ENCODE measurements around the gene COX7B.
"Not testable (repeated sequence)": the region's sequence is repeated elsewhere in the genome, so short reads cannot be mapped to it uniquely, and the experiment has no call there.

COX7B gene

GRCh38 chrX:77925764-77926163, 26.5 kb downstream of the COX7B start:
- ATAC-seq (no peak), DNase-seq (no peak)
- no peaks in the 10 kb centered on the region for H3K27me3 Mint-ChIP-seq
- H3K4me1 Mint-ChIP-seq = peaks cover 5% of the 10 kb centered on the region
- H3K27ac Mint-ChIP-seq = no peak overlapping the region
- no peaks in the 10 kb centered on the region for H3K9me3 Mint-ChIP-seq
- H3K4me3 Mint-ChIP-seq = no peak overlapping the region

DNA sequence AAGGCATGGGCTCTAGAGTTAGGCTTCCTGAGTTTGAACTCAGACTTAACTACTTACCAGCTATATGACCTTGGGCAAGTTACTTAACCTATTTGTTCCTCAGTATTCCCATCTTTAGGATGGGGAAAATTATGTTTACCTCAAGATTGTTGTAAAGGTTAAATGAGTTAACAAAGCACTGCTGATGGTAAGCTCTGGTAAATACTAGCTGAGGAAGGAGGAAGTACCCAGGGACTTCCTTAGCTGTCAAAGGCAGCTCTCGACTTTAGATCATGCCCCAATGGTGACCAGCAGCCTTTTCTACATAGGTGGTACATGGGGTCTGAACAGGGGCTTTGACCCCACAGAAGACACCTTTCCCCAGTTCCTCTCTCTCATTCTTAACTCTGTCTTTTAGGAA, 31.3 kb downstream of the COX7B start:
- Mint-ChIP-seq H3K27ac (no peak overlapping the region), H3K9me3 (no peaks in the 10 kb centered on the region), H3K27me3 (no peaks in the 10 kb centered on the region), H3K4me1 (peaks cover 5% of the 10 kb centered on the region), H3K4me3 (no peak overlapping the region)
- ATAC-seq = no peak
- no peak for DNase-seq

DNA sequence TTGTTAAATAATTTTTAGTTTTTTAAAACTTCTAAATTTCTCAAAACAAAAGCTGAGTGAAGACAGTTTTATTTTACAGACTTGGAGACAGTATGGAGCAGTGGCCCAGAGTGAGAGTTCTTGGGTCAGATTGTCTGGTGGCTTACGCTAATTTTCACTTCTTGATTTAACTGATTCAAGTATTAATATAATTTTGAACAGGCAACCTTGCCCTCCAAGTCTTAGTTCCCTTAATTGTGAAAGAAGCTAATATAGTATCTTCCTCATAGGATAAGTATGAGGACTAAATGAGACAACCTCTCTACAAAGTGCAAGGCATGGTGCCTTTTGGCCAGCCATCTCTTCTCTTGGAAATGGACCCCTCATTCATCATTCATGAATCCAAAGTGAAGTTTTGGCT, 36.6 kb downstream of the COX7B start:
- Mint-ChIP-seq H3K4me3 (no peak overlapping the region), H3K9me3 (no peaks in the 10 kb centered on the region), H3K4me1 (no peaks in the 10 kb centered on the region), H3K27ac (no peak overlapping the region), H3K27me3 (no peaks in the 10 kb centered on the region)
- DNase-seq (no peak), ATAC-seq (no peak)

DNA sequence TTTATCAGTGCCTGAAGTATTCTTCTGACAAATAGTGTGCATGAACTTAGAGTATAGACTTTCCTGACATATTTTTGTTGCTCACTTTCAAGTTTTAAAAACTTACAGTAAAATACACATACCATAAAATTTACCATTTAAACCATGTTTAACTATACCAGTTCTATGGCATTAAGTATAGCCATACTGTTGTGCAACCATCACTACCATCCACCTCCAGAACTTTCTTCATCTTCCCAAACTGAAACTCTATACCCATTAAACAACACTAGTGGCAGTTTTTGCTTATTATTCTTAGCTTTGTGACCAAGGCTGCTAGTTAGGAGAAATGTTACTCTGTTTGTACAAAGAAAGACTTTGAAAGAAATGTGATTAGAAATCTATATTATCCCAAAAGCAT, 37.0 kb downstream of the COX7B start:
- no peaks in the 10 kb centered on the region for H3K9me3 Mint-ChIP-seq
- H3K4me3 Mint-ChIP-seq = no peak overlapping the region
- no peaks in the 10 kb centered on the region for H3K4me1 Mint-ChIP-seq
- ATAC-seq (no peak), DNase-seq (no peak)
- H3K27ac Mint-ChIP-seq = no peak overlapping the region
- H3K27me3 Mint-ChIP-seq = no peaks in the 10 kb centered on the region

GRCh38 chrX:77937291-77937690, 38.0 kb downstream of the COX7B start:
- Mint-ChIP-seq H3K4me1 (no peaks in the 10 kb centered on the region), H3K4me3 (no peak overlapping the region), H3K27me3 (no peaks in the 10 kb centered on the region), H3K27ac (no peak overlapping the region), H3K9me3 (no peaks in the 10 kb centered on the region)
- ATAC-seq (no peak), DNase-seq (no peak)

GRCh38 chrX:77938083-77938680, 38.9 kb downstream of the COX7B start:
- Mint-ChIP-seq H3K27me3 (no peaks in the 10 kb centered on the region), H3K9me3 (no peaks in the 10 kb centered on the region), H3K4me3 (no peak overlapping the region), H3K4me1 (no peaks in the 10 kb centered on the region), H3K27ac (no peak overlapping the region)
- ATAC-seq (no peak), DNase-seq (no peak)

GRCh38 chrX:77945031-77945430, 45.8 kb downstream of the COX7B start:
- not testable (repeated sequence) for H3K9me3 Mint-ChIP-seq, DNase-seq, H3K4me1 Mint-ChIP-seq, H3K27ac Mint-ChIP-seq, H3K4me3 Mint-ChIP-seq, H3K27me3 Mint-ChIP-seq, ATAC-seq

DNA sequence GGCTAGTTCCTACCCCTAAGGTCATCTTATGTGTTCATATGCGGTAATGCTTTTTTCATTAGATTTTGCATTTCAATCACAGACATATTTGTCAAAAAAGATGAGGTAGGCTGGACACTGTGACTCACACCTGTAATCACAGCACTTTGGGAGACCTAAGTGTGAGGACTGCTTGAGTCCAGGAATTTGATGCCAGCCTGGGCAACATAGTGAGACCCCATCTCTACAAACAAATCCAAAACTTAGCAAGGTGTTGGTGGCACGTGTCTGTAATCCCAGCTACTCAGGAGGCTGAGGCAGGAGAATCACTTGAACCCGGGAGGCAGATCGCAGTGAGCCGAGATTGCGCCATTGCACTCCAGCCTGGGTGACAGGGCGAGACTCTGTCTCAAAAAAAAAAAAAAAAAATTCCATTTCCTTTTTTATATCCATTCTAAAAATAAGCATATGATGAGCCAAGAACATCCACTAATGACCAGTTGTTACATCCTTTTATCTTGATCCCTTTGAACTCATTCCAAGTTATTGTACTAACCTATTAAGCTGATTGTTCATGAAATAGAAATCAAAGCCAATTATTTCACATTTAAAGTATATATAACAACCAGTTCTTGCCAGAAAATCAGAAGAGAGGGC, 46.8 kb downstream of the COX7B start:
- Mint-ChIP-seq H3K4me1 (no peaks in the 10 kb centered on the region), H3K9me3 (no peaks in the 10 kb centered on the region), H3K4me3 (no peak overlapping the region), H3K27me3 (no peaks in the 10 kb centered on the region), H3K27ac (no peak overlapping the region)
- DNase-seq (no peak), ATAC-seq (no peak)

DNA sequence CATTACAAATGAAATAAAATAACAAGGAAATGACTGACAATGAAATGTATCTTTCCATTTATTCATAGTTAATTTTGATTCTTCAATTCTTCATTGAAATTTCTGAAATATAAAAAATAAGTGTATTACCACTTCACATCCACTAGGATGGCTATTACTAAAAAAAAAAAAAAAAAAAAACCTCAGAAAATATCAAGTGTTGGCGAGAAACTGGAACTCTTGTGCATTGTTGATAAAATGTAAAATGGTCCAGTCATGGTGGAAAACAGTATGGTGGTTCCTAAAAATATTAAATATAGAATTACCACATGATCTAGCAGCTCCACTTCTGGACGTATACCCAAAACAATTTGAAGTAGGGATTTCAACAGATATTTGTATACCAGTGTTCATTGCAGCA, 47.3 kb downstream of the COX7B start:
- Mint-ChIP-seq H3K27ac (no peak overlapping the region), H3K27me3 (no peaks in the 10 kb centered on the region), H3K4me3 (no peak overlapping the region), H3K9me3 (no peaks in the 10 kb centered on the region), H3K4me1 (no peaks in the 10 kb centered on the region)
- DNase-seq (no peak), ATAC-seq (no peak)

GRCh38 chrX:77949840-77950239, 50.6 kb downstream of the COX7B start:
- ATAC-seq (no peak), DNase-seq (no peak)
- no peak overlapping the region for H3K27ac Mint-ChIP-seq
- no peak overlapping the region for H3K4me3 Mint-ChIP-seq
- H3K4me1 Mint-ChIP-seq = no peaks in the 10 kb centered on the region
- H3K9me3 Mint-ChIP-seq = no peaks in the 10 kb centered on the region
- no peaks in the 10 kb centered on the region for H3K27me3 Mint-ChIP-seq

GRCh38 chrX:77952173-77952572, 52.9 kb downstream of the COX7B start:
- Mint-ChIP-seq H3K27me3 (no peaks in the 10 kb centered on the region), H3K4me1 (peaks cover 6% of the 10 kb centered on the region), H3K27ac (no peak overlapping the region), H3K9me3 (no peaks in the 10 kb centered on the region), H3K4me3 (no peak overlapping the region)
- no peak for ATAC-seq
- no peak for DNase-seq

DNA sequence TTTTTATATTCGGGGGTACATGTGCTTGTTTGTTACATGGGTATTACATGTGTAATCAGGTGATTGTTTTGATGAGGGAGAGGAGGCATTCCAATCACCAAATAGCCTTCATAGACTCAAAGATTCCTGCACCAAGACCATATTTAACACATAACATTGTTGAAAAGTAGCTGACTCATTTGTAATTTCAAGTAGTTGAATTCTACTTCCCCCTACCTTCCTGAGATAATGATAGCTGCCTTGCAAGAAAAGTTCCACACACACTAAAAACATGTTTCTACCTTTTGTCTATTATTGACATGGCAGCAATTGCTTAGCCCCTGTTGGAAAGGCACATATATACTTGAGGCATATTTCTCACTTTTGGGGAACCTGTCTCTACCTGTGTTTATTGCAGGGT, 54.0 kb downstream of the COX7B start:
- H3K27ac Mint-ChIP-seq = no peak overlapping the region
- no peaks in the 10 kb centered on the region for H3K27me3 Mint-ChIP-seq
- ATAC-seq (no peak), DNase-seq (no peak)
- H3K4me1 Mint-ChIP-seq = peaks cover 16% of the 10 kb centered on the region
- H3K9me3 Mint-ChIP-seq = no peaks in the 10 kb centered on the region
- no peak overlapping the region for H3K4me3 Mint-ChIP-seq

DNA sequence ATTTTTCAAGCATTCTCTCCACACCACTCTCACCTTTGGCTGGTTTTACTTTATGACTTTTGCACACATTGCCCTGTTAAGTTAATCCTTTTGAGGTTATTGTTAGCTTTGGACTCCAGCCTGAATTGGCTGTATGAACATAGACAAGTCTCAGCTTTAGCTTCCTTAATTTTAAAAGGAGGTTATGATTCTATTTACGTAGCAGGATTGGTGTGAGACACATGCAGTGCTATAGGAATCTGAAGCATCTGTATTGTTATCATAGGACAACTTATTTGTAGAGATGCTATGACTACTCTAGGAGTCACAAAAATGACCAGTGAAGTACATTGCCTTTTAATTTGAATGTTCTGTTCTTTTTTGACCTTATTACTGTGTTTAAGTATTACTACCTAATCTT, 54.4 kb downstream of the COX7B start:
- Mint-ChIP-seq H3K9me3 (no peaks in the 10 kb centered on the region), H3K27ac (no peak overlapping the region)
- ATAC-seq = no peak

More for the DNA sequence above, 54.4 kb downstream of the COX7B start:
- no peak for DNase-seq
- H3K4me1 Mint-ChIP-seq = peaks cover 16% of the 10 kb centered on the region
- H3K4me3 Mint-ChIP-seq = no peak overlapping the region
- H3K27me3 Mint-ChIP-seq = no peaks in the 10 kb centered on the region

Data from stimulated activated naive CD8-positive, alpha-beta T cell treated with anti-CD3 and anti-CD28 coated beads, Interleukin-15, amount 100 ng/mL, for 72 hours (primary cell).